ENCODE results near the gene GALM.
"Not testable (repeated sequence)": the region's sequence is repeated elsewhere in the genome, so short reads cannot be mapped to it uniquely, and the experiment has no call there.

DNA sequence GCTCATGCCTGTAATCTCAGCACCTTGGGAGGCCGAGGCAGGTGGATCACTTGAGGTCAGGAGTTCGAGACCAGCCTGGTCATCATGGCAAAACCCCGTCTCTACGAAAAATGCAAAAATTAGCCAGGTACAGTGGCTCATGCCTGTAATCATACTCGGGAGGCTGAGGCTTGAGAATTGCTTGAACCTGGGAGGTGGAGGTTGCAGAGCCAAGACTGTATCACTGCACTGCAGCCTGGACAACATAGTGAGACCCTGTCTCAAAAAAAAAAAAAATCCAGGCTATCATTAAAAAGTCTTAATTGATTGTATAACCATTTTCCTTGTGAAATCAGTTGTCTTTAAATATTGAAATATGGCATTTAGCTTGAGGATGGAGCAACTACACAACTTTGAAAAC lies 15.0 kb downstream of the GALM start:
- not testable (repeated sequence) for TF ChIP-seq POLR2A (IDR thresholded peaks at IDR 0.05; ENCODE audit: low read length); GATA1 (IDR thresholded peaks at IDR 0.05; ENCODE audit: low read depth, low read length)
